BE2C (cell line): ENCODE results near the gene TARS2.
A peak's percentile ranks its signal among the peaks of the same experiment; 100 is the strongest.

Experiments used
- DNase-seq: peaks from one replicate; pipeline ENCODE4 v3.0.0-alpha.2; 2020
- H3K27me3 ChIP-seq: fragments of 250-450 bp; sonication (Bioruptor Pico); 2 replicates; pipeline ENCODE4 v1.5.1; 2020; ENCODE audit warnings: mild to moderate bottlenecking
- H3K36me3 ChIP-seq: fragments of 250-450 bp; sonication (Bioruptor Pico); 2 replicates; pipeline ENCODE4 v1.5.1; 2020; ENCODE audit warnings: mild to moderate bottlenecking
- H3K4me1 ChIP-seq: fragments of 250-450 bp; sonication (Bioruptor Pico); 2 replicates; pipeline ENCODE4 v1.5.1; 2020
- H3K4me3 ChIP-seq: 2 replicates; pipeline ENCODE4 v1.5.1; 2011; ENCODE audit warnings: low read depth, low read length
- H3K9me3 ChIP-seq: fragments of 250-450 bp; sonication (Bioruptor Pico); 2 replicates; pipeline ENCODE4 v1.5.1; 2020
- CTCF ChIP-seq: IDR thresholded peaks from 2 replicates; pipeline ENCODE4 v1.5.1; 2012; ENCODE audit warnings: mild to moderate bottlenecking, low read depth, low read length

The TARS2 gene

GRCh38 chr1:150551051-150551783 lies 64.0 kb downstream of the TARS2 start:
- no peak for DNase-seq
- no peak overlapping the region for H3K4me3 ChIP-seq
- no peaks in the 10 kb centered on the region for H3K9me3 ChIP-seq
- no peak for TF ChIP-seq CTCF
- H3K4me1 ChIP-seq, result peaks cover 8% of the 10 kb centered on the region
- no peaks in the 10 kb centered on the region for H3K36me3 ChIP-seq
- no peaks in the 10 kb centered on the region for H3K27me3 ChIP-seq

- Histone ChIP-seq H3K27me3 (no peaks in the 10 kb centered on the region), H3K4me3 (no peak overlapping the region), H3K36me3 (no peaks in the 10 kb centered on the region), H3K9me3 (no peaks in the 10 kb centered on the region), H3K4me1 (peaks cover 8% of the 10 kb centered on the region)
- no peak for TF ChIP-seq CTCF
- no peak for DNase-seq
Measured at GRCh38 chr1:150551784-150552127, 64.5 kb downstream of the TARS2 start.

- DNase-seq, result peak; percentile 61
- TF ChIP-seq CTCF, result no peak
Measured at GRCh38 chr1:150552128-150552910, 65.1 kb downstream of the TARS2 start.

GRCh38 chr1:150552911-150553289 lies 65.7 kb downstream of the TARS2 start:
- no peak for TF ChIP-seq CTCF
- Histone ChIP-seq H3K36me3 (no peaks in the 10 kb centered on the region), H3K4me1 (peaks cover 8% of the 10 kb centered on the region), H3K4me3 (no peak overlapping the region), H3K9me3 (no peaks in the 10 kb centered on the region), H3K27me3 (no peaks in the 10 kb centered on the region)
- no peak for DNase-seq

More at GRCh38 chr1:150552128-150552910, 65.1 kb downstream of the TARS2 start:
- Histone ChIP-seq H3K4me1 (peaks cover 8% of the 10 kb centered on the region), H3K9me3 (no peaks in the 10 kb centered on the region), H3K4me3 (no peak overlapping the region), H3K36me3 (no peaks in the 10 kb centered on the region), H3K27me3 (no peaks in the 10 kb centered on the region)

- DNase-seq, result no peak
- no peak overlapping the region for H3K4me3 ChIP-seq
- no peaks in the 10 kb centered on the region for H3K27me3 ChIP-seq
- H3K9me3 ChIP-seq, result no peaks in the 10 kb centered on the region
- no peaks in the 10 kb centered on the region for H3K36me3 ChIP-seq
- H3K4me1 ChIP-seq, result peaks cover 8% of the 10 kb centered on the region
- no peak for TF ChIP-seq CTCF
Measured at GRCh38 chr1:150553392-150554085, 66.3 kb downstream of the TARS2 start.
